Ascending aorta (tissue), 2 donors: ENCODE measurements around the gene SLC24A3. TPM values are rescaled to one million over a fixed set of nuclear protein-coding genes. Genes with fewer than 3 reads are reported as not detected.

Experiments used
- DNase-seq, 2 donors: peaks; one replicate each; pipeline ENCODE4 v3.0.0-alpha.2; 2019; ENCODE audit warnings: low spot score in 2 of 2
- H3K27ac ChIP-seq, 2 donors: fragments of 200-600 bp; sonication (generic); one replicate each; pipeline ENCODE4 v1.5.1; 2016 to 2017; ENCODE audit warnings: mild to moderate bottlenecking in 1 of 2
- H3K27me3 ChIP-seq: fragments of 200-600 bp; sonication (generic); one replicate; pipeline ENCODE4 v1.5.1; 2017
- H3K36me3 ChIP-seq, 2 donors: fragments of 200-600 bp; sonication (generic); one replicate each; pipeline ENCODE4 v1.5.1; 2016
- H3K4me1 ChIP-seq, 2 donors: fragments of 200-600 bp; sonication (generic); one replicate each; pipeline ENCODE4 v1.5.1; 2016 to 2017; ENCODE audit warnings: mild to moderate bottlenecking in 1 of 2
- H3K4me3 ChIP-seq, 2 donors: fragments of 200-600 bp; sonication (generic); one replicate each; pipeline ENCODE4 v1.5.1; 2016 to 2017; ENCODE audit warnings: mild to moderate bottlenecking in 1 of 2
- H3K9me3 ChIP-seq, 2 donors: fragments of 200-600 bp; sonication (generic); one replicate each; pipeline ENCODE4 v1.5.1; 2016
- intact Hi-C: fragments of 100-400 bp; cut with DNase I; formaldehyde crosslinking; loops from one replicate; pipeline ENCODE4 v1.15.1; 2023
- total RNA-seq: library from RNA; depleted of rRNA; stranded (reverse); fragments of >200 nt; gene quantifications from one replicate; pipeline ENCODE4 v1.1.0, GENCODE V29; 2016
- TF ChIP-seq, protein P1 (sequence below), 3 experiments: fragments of 200-600 bp in 2 of 3; fragments of 450-650 bp in 1 of 3; sonication (generic) in 2 of 3; IDR thresholded peaks; one replicate each; pipeline ENCODE4 v1.5.1; 2016 to 2019; ENCODE audit warnings: antibody characterized with exemption in 3 of 3, mild to moderate bottlenecking in 1 of 3, moderate library complexity in 1 of 3

SLC24A3 gene
- total RNA-seq, 1 donor from 2014 or later = 12.9 TPM

DNA sequence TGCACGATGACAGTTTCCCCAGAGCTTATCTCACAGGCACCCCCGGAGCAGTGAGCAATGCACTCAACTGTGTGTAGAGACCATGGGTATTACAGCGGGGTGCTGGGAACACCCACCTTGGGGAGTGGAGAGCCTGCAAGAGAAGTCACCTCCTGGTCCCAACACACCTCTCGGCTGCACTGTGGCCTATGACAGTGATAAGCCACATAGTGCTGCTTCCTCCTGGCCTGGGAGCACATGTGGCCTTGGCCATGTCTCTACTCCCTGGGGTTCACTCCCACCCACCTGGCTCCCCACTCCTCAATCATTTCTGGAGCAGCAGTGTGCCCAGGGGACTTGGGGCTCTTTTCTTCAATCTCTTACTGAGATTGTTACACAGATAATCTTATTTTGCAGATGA lies 77.0 kb downstream of the SLC24A3 start:
- Histone ChIP-seq H3K9me3 (no peaks in the 10 kb centered on the region), H3K4me3 (no peak overlapping the region), H3K4me1 (peaks cover 0 to 13% of the 10 kb centered on the region in 2 donors), H3K36me3 (no peaks in the 10 kb centered on the region), H3K27ac (no peak overlapping the region), H3K27me3 (no peaks in the 10 kb centered on the region)
- TF ChIP-seq, protein P1, sequence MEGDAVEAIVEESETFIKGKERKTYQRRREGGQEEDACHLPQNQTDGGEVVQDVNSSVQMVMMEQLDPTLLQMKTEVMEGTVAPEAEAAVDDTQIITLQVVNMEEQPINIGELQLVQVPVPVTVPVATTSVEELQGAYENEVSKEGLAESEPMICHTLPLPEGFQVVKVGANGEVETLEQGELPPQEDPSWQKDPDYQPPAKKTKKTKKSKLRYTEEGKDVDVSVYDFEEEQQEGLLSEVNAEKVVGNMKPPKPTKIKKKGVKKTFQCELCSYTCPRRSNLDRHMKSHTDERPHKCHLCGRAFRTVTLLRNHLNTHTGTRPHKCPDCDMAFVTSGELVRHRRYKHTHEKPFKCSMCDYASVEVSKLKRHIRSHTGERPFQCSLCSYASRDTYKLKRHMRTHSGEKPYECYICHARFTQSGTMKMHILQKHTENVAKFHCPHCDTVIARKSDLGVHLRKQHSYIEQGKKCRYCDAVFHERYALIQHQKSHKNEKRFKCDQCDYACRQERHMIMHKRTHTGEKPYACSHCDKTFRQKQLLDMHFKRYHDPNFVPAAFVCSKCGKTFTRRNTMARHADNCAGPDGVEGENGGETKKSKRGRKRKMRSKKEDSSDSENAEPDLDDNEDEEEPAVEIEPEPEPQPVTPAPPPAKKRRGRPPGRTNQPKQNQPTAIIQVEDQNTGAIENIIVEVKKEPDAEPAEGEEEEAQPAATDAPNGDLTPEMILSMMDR (IDR thresholded peaks at IDR 0.05) = no peak
- intact Hi-C loops = no loop called here
- no peak for DNase-seq

- Histone ChIP-seq H3K4me3 (no peak overlapping the region), H3K9me3 (no peaks in the 10 kb centered on the region), H3K27me3 (no peaks in the 10 kb centered on the region), H3K36me3 (no peaks in the 10 kb centered on the region), H3K27ac (peak overlapping the region; percentile 60 to 68), H3K4me1 (peaks cover 0 to 9% of the 10 kb centered on the region in 2 donors)
- DNase-seq = no peak
- intact Hi-C loops = no loop called here
- TF ChIP-seq, protein P1 (IDR thresholded peaks at IDR 0.05) = no peak
Measured at GRCh38 chr20:19291024-19291817, 78.8 kb downstream of the SLC24A3 start.

- intact Hi-C loops = no loop called here
- H3K36me3 ChIP-seq = no peaks in the 10 kb centered on the region
- peaks cover 0 to 9% of the 10 kb centered on the region in 2 donors for H3K4me1 ChIP-seq
- H3K27ac ChIP-seq = no peak overlapping the region
- TF ChIP-seq, protein P1 (IDR thresholded peaks at IDR 0.05) = no peak
- no peak overlapping the region for H3K4me3 ChIP-seq
- DNase-seq = no peak
- no peaks in the 10 kb centered on the region for H3K27me3 ChIP-seq
- H3K9me3 ChIP-seq = no peaks in the 10 kb centered on the region
Measured at GRCh38 chr20:19291818-19292132, 79.3 kb downstream of the SLC24A3 start.

- Histone ChIP-seq H3K9me3 (no peaks in the 10 kb centered on the region), H3K27ac (no peak overlapping the region), H3K36me3 (no peaks in the 10 kb centered on the region), H3K4me1 (peaks cover 0 to 9% of the 10 kb centered on the region in 2 donors), H3K27me3 (no peaks in the 10 kb centered on the region), H3K4me3 (no peak overlapping the region)
- TF ChIP-seq, protein P1 (IDR thresholded peaks at IDR 0.05) = no peak
- no peak for DNase-seq
- intact Hi-C loops = no loop called here
Measured at GRCh38 chr20:19292254-19292653, 79.8 kb downstream of the SLC24A3 start.

GRCh38 chr20:19295076-19295475 lies 82.6 kb downstream of the SLC24A3 start:
- Histone ChIP-seq H3K27me3 (no peaks in the 10 kb centered on the region), H3K9me3 (peaks cover 0 to 1% of the 10 kb centered on the region in 2 donors), H3K36me3 (no peaks in the 10 kb centered on the region), H3K27ac (no peak overlapping the region), H3K4me3 (no peak overlapping the region), H3K4me1 (peaks cover 0 to 11% of the 10 kb centered on the region in 2 donors)
- intact Hi-C loops = no loop called here
- TF ChIP-seq, protein P1 (IDR thresholded peaks at IDR 0.05) = no peak
- DNase-seq = no peak
